PC-9 (cell line): ENCODE data around the gene SELENOH. TPM values are rescaled to one million over a fixed set of nuclear protein-coding genes. Genes with fewer than 3 reads are reported as not detected.
"Not testable (repeated sequence)": the region's sequence is repeated elsewhere in the genome, so short reads cannot be mapped to it uniquely, and the experiment has no call there.

Experiments
- BruUV-seq: library from RNA; stranded (reverse); fragments of 400-500 nt; replicated peaks from 2 replicates; lab custom pipeline; 2021; lab: Mats Ljungman, UMichigan
- CTCF ChIA-PET: fragments of 300-600 bp; sonication (Branson Sonifier 250); formaldehyde crosslinking; loops from one replicate; lab custom pipeline; 2022; ENCODE audit warnings: antibody characterized with exemption; lab: Charles Lee
- POLR2A ChIA-PET: fragments of 300-600 bp; sonication (Branson Sonifier 250); formaldehyde crosslinking; loops from one replicate; lab custom pipeline; 2022; ENCODE audit warnings: antibody characterized with exemption; ENCODE audit not compliant: unreplicated experiment; lab: Charles Lee
- DNase-seq, 2 experiments: peaks; one replicate each; pipeline versions ENCODE4 v3.0.0 to v3.0.0-alpha.2; 2015 to 2022; ENCODE audit warnings: mixed read lengths in 1 of 2
- H2AFZ ChIP-seq: fragments of 200-600 bp; sonication (generic); 2 replicates; pipeline ENCODE4 v1.8.1; 2017; ENCODE audit warnings: antibody characterized with exemption
- H3F3A ChIP-seq: fragments of 200-600 bp; sonication (generic); 2 replicates; pipeline ENCODE4 v1.8.1; 2017; ENCODE audit warnings: antibody characterized with exemption, mild to moderate bottlenecking, low read depth; ENCODE audit not compliant: insufficient read depth
- H3K27ac ChIP-seq: fragments of 200-600 bp; sonication (generic); 2 replicates; pipeline ENCODE4 v1.6.1; 2016; ENCODE audit warnings: mixed run types
- H3K27me3 ChIP-seq: fragments of 200-600 bp; sonication (generic); 2 replicates; pipeline ENCODE4 v1.6.1; 2016; ENCODE audit warnings: low read depth, mixed run types; ENCODE audit not compliant: insufficient read depth
- H3K36me3 ChIP-seq: fragments of 200-600 bp; sonication (generic); 2 replicates; pipeline ENCODE4 v1.6.1; 2016; ENCODE audit warnings: low read depth, mixed run types
- H3K4me1 ChIP-seq: fragments of 200-600 bp; sonication (generic); replicated peaks from 2 replicates; pipeline ENCODE4 v1.6.1; 2016; ENCODE audit warnings: mixed run types; ENCODE audit not compliant: insufficient read depth
- H3K4me2 ChIP-seq: fragments of 200-600 bp; sonication (generic); 2 replicates; pipeline ENCODE4 v1.6.1; 2017; ENCODE audit warnings: mixed run types
- H3K4me3 ChIP-seq: fragments of 200-600 bp; sonication (generic); 2 replicates; pipeline ENCODE4 v1.6.1; 2016; ENCODE audit warnings: mixed run types
- H3K79me2 ChIP-seq: fragments of 200-600 bp; sonication (generic); 2 replicates; pipeline ENCODE4 v1.6.1; 2017; ENCODE audit warnings: low read depth, mixed run types
- H3K9me2 ChIP-seq: fragments of 200-600 bp; sonication (generic); 2 replicates; pipeline ENCODE4 v1.8.1; 2017; ENCODE audit warnings: mild to moderate bottlenecking; ENCODE audit not compliant: insufficient read depth
- H3K9me3 ChIP-seq: fragments of 200-600 bp; sonication (generic); 2 replicates; pipeline ENCODE4 v1.8.1; 2016; ENCODE audit warnings: low read depth; ENCODE audit not compliant: insufficient read depth
- H4K20me1 ChIP-seq: fragments of 200-600 bp; sonication (generic); 2 replicates; pipeline ENCODE4 v1.8.1; 2017; ENCODE audit not compliant: insufficient read depth
- CTCF ChIP-seq: fragments of 200-600 bp; sonication (generic); conservative IDR thresholded peaks from 2 replicates; pipeline ENCODE4 v1.6.1; 2017; ENCODE audit warnings: mixed run types, antibody characterized with exemption, mild to moderate bottlenecking, moderate library complexity
- EZH2 ChIP-seq: fragments of 200-600 bp; sonication (generic); IDR thresholded peaks from 2 replicates; pipeline ENCODE4 v1.8.0; 2017; ENCODE audit warnings: antibody characterized with exemption, low read depth
- intact Hi-C: fragments of 100-400 bp; cut with micrococcal nuclease; formaldehyde crosslinking; loops from one replicate; pipeline ENCODE4 v1.10.0; 2022; ENCODE audit not compliant: unreplicated experiment
- total RNA-seq: library from RNA; stranded (reverse); gene quantifications from 2 replicates; pipeline ENCODE4 v1.2.3, GENCODE V29; 2021

SELENOH gene
- total RNA-seq, 1 experiment from 2014 or later = 211 TPM

- peaks cover 11% of the 10 kb centered on the region for H3K79me2 ChIP-seq
- peaks cover 47% of the 10 kb centered on the region for H3F3A ChIP-seq
- H3K36me3 ChIP-seq = peaks cover 28% of the 10 kb centered on the region
- H3K9me2 ChIP-seq = no peaks in the 10 kb centered on the region
- intact Hi-C loops = no loop called here
- no peak overlapping the region for H3K27ac ChIP-seq
- no peak overlapping the region for H2AFZ ChIP-seq
- DNase-seq = no peak
- TF ChIP-seq EZH2 = no peak
- no peak for TF ChIP-seq CTCF
- H3K9me3 ChIP-seq = no peaks in the 10 kb centered on the region
- no peaks in the 10 kb centered on the region; the same call in 1 of the 2 replicates for H4K20me1 ChIP-seq
- BruUV-seq = no TSS peak
- ChIA-PET POLR2A (interaction anchor here (0.7 kb wide), 1 partner anchor 21 kb away, joined by 5 read pairs; no protein-coding TSS in a partner anchor), CTCF (interaction anchor here (1.1 kb wide), 1 partner anchor 29 kb away, joined by 11 read pairs; no protein-coding TSS in a partner anchor)
- H3K4me3 ChIP-seq = no peak overlapping the region
- H3K4me2 ChIP-seq = no peak overlapping the region
- no peaks in the 10 kb centered on the region for H3K4me1 ChIP-seq
- H3K27me3 ChIP-seq = no peaks in the 10 kb centered on the region
Observed at GRCh38 chr11:57704932-57705331, 36.4 kb upstream of the SELENOH start.

GRCh38 chr11:57705432-57705831 is 35.9 kb upstream of the SELENOH start:
- Histone ChIP-seq H3K36me3 (peaks cover 28% of the 10 kb centered on the region), H3F3A (peaks cover 45% of the 10 kb centered on the region), H3K79me2 (peaks cover 16% of the 10 kb centered on the region)
- POLR2A ChIA-PET = interaction anchor here (0.7 kb wide), 1 partner anchor 22 kb away, joined by 5 read pairs; no protein-coding TSS in a partner anchor
- H3K27me3 ChIP-seq, H3K4me1 ChIP-seq, BruUV-seq, H2AFZ ChIP-seq, intact Hi-C loops, H3K4me3 ChIP-seq, H4K20me1 ChIP-seq, H3K4me2 ChIP-seq, H3K9me3 ChIP-seq, DNase-seq, H3K9me2 ChIP-seq, H3K27ac ChIP-seq: not testable (repeated sequence)
- CTCF ChIA-PET = interaction anchor here (1.1 kb wide), 1 partner anchor 28 kb away, joined by 11 read pairs; no protein-coding TSS in a partner anchor

DNA sequence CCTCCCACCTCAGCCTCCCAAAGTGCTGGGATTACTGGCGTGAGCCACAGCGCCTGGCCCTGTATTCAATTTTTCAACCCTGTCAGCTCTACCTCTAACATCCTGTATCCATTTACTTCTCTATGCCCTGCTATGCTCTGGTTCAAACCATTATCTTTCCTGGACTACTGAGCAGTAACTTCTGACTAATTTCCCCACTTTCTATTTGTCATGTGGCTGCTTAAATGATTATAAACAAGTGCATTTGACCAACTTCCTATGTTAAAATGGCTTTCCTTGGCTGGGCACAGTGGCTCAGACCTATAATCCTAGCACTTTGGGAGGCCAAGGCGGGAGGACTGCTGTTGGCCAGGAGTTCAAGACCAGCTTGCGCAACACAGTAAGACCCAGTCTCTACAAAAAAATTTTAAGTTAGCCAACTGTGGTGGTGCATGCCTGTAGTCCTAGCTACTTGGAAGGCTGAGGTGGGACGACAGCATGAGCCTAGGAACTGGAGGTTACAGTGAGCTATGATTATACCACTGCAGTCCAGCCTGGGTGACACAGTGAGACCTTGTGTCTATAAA is 31.4 kb upstream of the SELENOH start:
- peaks cover 14% of the 10 kb centered on the region for H4K20me1 ChIP-seq
- no peak overlapping the region for H3K4me3 ChIP-seq
- 0 out of 2 replicates have a peak, but pooled peaks cover 9% of the 10 kb centered on the region for H3K36me3 ChIP-seq
- H3F3A ChIP-seq = peaks cover 33% of the 10 kb centered on the region
- no TSS peak for BruUV-seq
- CTCF ChIA-PET = interaction anchor here (0.7 kb wide), 2 partner anchors 49 to 111 kb away, joined by 3 to 5 read pairs; no protein-coding TSS in a partner anchor
- no peaks in the 10 kb centered on the region for H3K9me3 ChIP-seq
- H3K79me2 ChIP-seq = peaks cover 50% of the 10 kb centered on the region
- POLR2A ChIA-PET = interaction anchor here (0.6 kb wide), 1 partner anchor 51 kb away, joined by 3 read pairs; the partner anchor contains the start of gene CTNND1
- peaks cover 25% of the 10 kb centered on the region for H3K4me1 ChIP-seq
- no peak overlapping the region for H2AFZ ChIP-seq
- no peaks in the 10 kb centered on the region for H3K9me2 ChIP-seq
- no peak overlapping the region for H3K4me2 ChIP-seq
- no peak for DNase-seq
- intact Hi-C loops = no loop called here
- TF ChIP-seq EZH2 = no peak
- no peak for TF ChIP-seq CTCF
- H3K27ac ChIP-seq = no peak overlapping the region
- no peaks in the 10 kb centered on the region for H3K27me3 ChIP-seq
